Measurements from ENCODE around the gene KRT7. TPM values are rescaled to one million over a fixed set of nuclear protein-coding genes. Genes with fewer than 3 reads are reported as not detected.
"Not testable (repeated sequence)": the region's sequence is repeated elsewhere in the genome, so short reads cannot be mapped to it uniquely, and the experiment has no call there.

Gene KRT7
- total RNA-seq, 1 donor from 2014 or later = 1,355 TPM

GRCh38 chr12:52285172-52285745, 52.2 kb downstream of the KRT7 start:
- H3K27me3 ChIP-seq (ENCODE audit: control insufficient read depth, insufficient read depth, low read length) = no peaks in the 10 kb centered on the region
- TF ChIP-seq CTCF (IDR thresholded peaks at IDR 0.05; ENCODE audit: insufficient read depth, low read length, poor library complexity, severe bottlenecking) = no peak
- H3K36me3 ChIP-seq (ENCODE audit: control insufficient read depth, insufficient read depth, low read length) = no peaks in the 10 kb centered on the region
- no peak overlapping the region for H3K4me3 ChIP-seq (ENCODE audit: low read depth, low read length)
- no peak for DNase-seq (ENCODE audit: low read depth)

- DNase-seq (ENCODE audit: low read depth) = no peak
- H3K27me3 ChIP-seq (ENCODE audit: control insufficient read depth, insufficient read depth, low read length) = no peaks in the 10 kb centered on the region
- no peak overlapping the region for H3K4me3 ChIP-seq (ENCODE audit: low read depth, low read length)
- H3K36me3 ChIP-seq (ENCODE audit: control insufficient read depth, insufficient read depth, low read length) = no peaks in the 10 kb centered on the region
- TF ChIP-seq CTCF (IDR thresholded peaks at IDR 0.05; ENCODE audit: insufficient read depth, low read length, poor library complexity, severe bottlenecking) = no peak
Measured at GRCh38 chr12:52285851-52286530, 52.9 kb downstream of the KRT7 start.

GRCh38 chr12:52286857-52287785, 54.1 kb downstream of the KRT7 start:
- H3K36me3 ChIP-seq (ENCODE audit: control insufficient read depth, insufficient read depth, low read length); DNase-seq (ENCODE audit: low read depth); H3K4me3 ChIP-seq (ENCODE audit: low read depth, low read length); H3K27me3 ChIP-seq (ENCODE audit: control insufficient read depth, insufficient read depth, low read length): not testable (repeated sequence)

GRCh38 chr12:52287816-52288805, 55.1 kb downstream of the KRT7 start:
- H3K27me3 ChIP-seq (ENCODE audit: control insufficient read depth, insufficient read depth, low read length); DNase-seq (ENCODE audit: low read depth); H3K4me3 ChIP-seq (ENCODE audit: low read depth, low read length); H3K36me3 ChIP-seq (ENCODE audit: control insufficient read depth, insufficient read depth, low read length): not testable (repeated sequence)

- H3K4me3 ChIP-seq (ENCODE audit: low read depth, low read length); H3K36me3 ChIP-seq (ENCODE audit: control insufficient read depth, insufficient read depth, low read length); DNase-seq (ENCODE audit: low read depth); H3K27me3 ChIP-seq (ENCODE audit: control insufficient read depth, insufficient read depth, low read length): not testable (repeated sequence)
Measured at GRCh38 chr12:52290483-52291134, 57.6 kb downstream of the KRT7 start.

- H3K36me3 ChIP-seq (ENCODE audit: control insufficient read depth, insufficient read depth, low read length) = no peaks in the 10 kb centered on the region
- peaks cover 9% of the 10 kb centered on the region for H3K27me3 ChIP-seq (ENCODE audit: control insufficient read depth, insufficient read depth, low read length)
- TF ChIP-seq CTCF (IDR thresholded peaks at IDR 0.05; ENCODE audit: insufficient read depth, low read length, poor library complexity, severe bottlenecking) = no peak
- H3K4me3 ChIP-seq (ENCODE audit: low read depth, low read length) = no peak within 1 kb of the TSS
- DNase-seq (ENCODE audit: low read depth) = no peak
Measured at GRCh38 chr12:52291267-52291935, 58.4 kb downstream of the KRT7 start, which contains the start of gene KRT81. KRT81 (minus strand) TSS chr12:52291534; CDS start chr12:52291465, 69 bp downstream.

Data from kidney epithelial cell (primary cell).